H1 (cell line): Measurements from ENCODE around the gene SLC25A52. TPM values are rescaled to one million over a fixed set of nuclear protein-coding genes. Genes with fewer than 3 reads are reported as not detected.

ENCODE experiments used
- CTCF ChIA-PET: fragments of 300-600 bp; sonication (Branson Sonifier 250); formaldehyde crosslinking; loops from one replicate; lab custom pipeline; 2021; ENCODE audit not compliant: partially characterized antibody; lab: Charles Lee
- POLR2A ChIA-PET: fragments of 300-600 bp; sonication (Branson Sonifier 250); formaldehyde crosslinking; loops from one replicate; lab custom pipeline; 2021; ENCODE audit warnings: inconsistent platforms; ENCODE audit not compliant: partially characterized antibody; lab: Charles Lee
- DNase-seq, 2 experiments: peaks; one replicate each; pipeline versions ENCODE4 v3.0.0 to v3.0.0-alpha.2; 2010 to 2022; ENCODE audit warnings: low spot score in 2 of 2, low read depth in 1 of 2, mixed read lengths in 1 of 2
- FAIRE-seq: peaks from 2 replicates; lab custom pipeline; 2011; peaks lifted over from hg19 to GRCh38; lab: Jason Lieb, UNC
- H2AFZ ChIP-seq: 2 replicates; pipeline ENCODE4 v1.8.1; 2012; ENCODE audit warnings: low read length, inconsistent platforms
- H2AK5ac ChIP-seq: 2 replicates; pipeline ENCODE4 v1.6.1; 2013; ENCODE audit warnings: low read depth, low read length
- H2BK120ac ChIP-seq: replicated peaks from 2 replicates; pipeline ENCODE3; 2013; ENCODE audit warnings: low read depth, low read length, inconsistent platforms
- H2BK12ac ChIP-seq: 2 replicates; pipeline ENCODE4 v1.6.1; 2013; ENCODE audit warnings: low read depth, low read length
- H2BK15ac ChIP-seq: 2 replicates; pipeline ENCODE4 v1.6.1; 2013; ENCODE audit warnings: low read length
- H2BK20ac ChIP-seq: 2 replicates; pipeline ENCODE4 v1.6.1; 2013; ENCODE audit warnings: low read length
- H2BK5ac ChIP-seq: 2 replicates; pipeline ENCODE4 v1.6.1; 2013; ENCODE audit warnings: low read depth, low read length
- H3K14ac ChIP-seq: 2 replicates; pipeline ENCODE4 v1.6.1; 2013; ENCODE audit warnings: inconsistent platforms; ENCODE audit not compliant: insufficient read length
- H3K18ac ChIP-seq: 2 replicates; pipeline ENCODE4 v1.6.1; 2013; ENCODE audit warnings: low read length; ENCODE audit errors: extremely low read depth
- H3K23ac ChIP-seq: 2 replicates; pipeline ENCODE4 v1.6.1; 2013; ENCODE audit warnings: inconsistent platforms; ENCODE audit not compliant: insufficient read length
- H3K23me2 ChIP-seq: 2 replicates; pipeline ENCODE4 v1.6.1; 2013; ENCODE audit warnings: low read depth, low read length
- H3K27ac ChIP-seq: 2 replicates; pipeline ENCODE4 v1.6.1; 2011; ENCODE audit warnings: low read depth, low read length, inconsistent platforms
- H3K27me3 ChIP-seq, 4 experiments: replicated peaks in 1 of 4; 1 replicate in 1 of 4; 2 replicates in 3 of 4; pipeline versions ENCODE4 v1.6.1 to v1.8.1; 2011 to 2013; ENCODE audit warnings: low read length in 3 of 4, mild to moderate bottlenecking in 3 of 4, inconsistent platforms in 2 of 4, mixed read lengths in 2 of 4, moderate library complexity in 1 of 4; ENCODE audit not compliant: control insufficient read depth in 3 of 4, insufficient read depth in 3 of 4; ENCODE audit errors: extremely low read depth in 1 of 4
- H3K36me3 ChIP-seq, 4 experiments: 2 replicates each; pipeline versions ENCODE4 v1.6.1 to v1.8.1; 2011 to 2013; ENCODE audit warnings: mild to moderate bottlenecking in 4 of 4, low read length in 3 of 4, moderate library complexity in 2 of 4, control low read depth in 1 of 4, inconsistent platforms in 1 of 4; ENCODE audit not compliant: insufficient read depth in 4 of 4, control insufficient read depth in 2 of 4
- H3K4ac ChIP-seq: replicated peaks from 2 replicates; pipeline ENCODE3; 2013; ENCODE audit warnings: low read length, low read depth, mixed read lengths, inconsistent platforms; ENCODE audit not compliant: insufficient read length
- H3K4me1 ChIP-seq, 4 experiments: replicated peaks in 1 of 4; 1 replicate in 1 of 4; 2 replicates in 3 of 4; pipeline versions ENCODE4 v1.6.1 to v1.8.1; 2011 to 2013; ENCODE audit warnings: low read length in 3 of 4, inconsistent platforms in 2 of 4, mixed read lengths in 1 of 4; ENCODE audit not compliant: insufficient read depth in 4 of 4, control insufficient read depth in 3 of 4
- H3K4me2 ChIP-seq, 2 experiments: 2 replicates each; pipeline versions ENCODE4 v1.6.1 to v1.8.1; 2011 to 2013; ENCODE audit warnings: low read depth in 2 of 2, low read length in 2 of 2, control low read depth in 1 of 2, inconsistent platforms in 1 of 2, mild to moderate bottlenecking in 1 of 2; ENCODE audit not compliant: insufficient read depth in 1 of 2
- H3K4me3 ChIP-seq, 4 experiments: fragments of 200-600, 300-600 bp in 1 of 4; sonication (generic), shearing (Covaris generic), sonication (Bioruptor Twin) in 1 of 4; 2 replicates each; pipeline versions ENCODE4 v1.5.1 to v1.8.1; 2011 to 2016; ENCODE audit warnings: low read length in 4 of 4, low read depth in 3 of 4, control low read depth in 2 of 4, inconsistent platforms in 2 of 4, mild to moderate bottlenecking in 2 of 4, mixed read lengths in 1 of 4, moderate library complexity in 1 of 4; ENCODE audit not compliant: insufficient read depth in 2 of 4; ENCODE audit errors: extremely low read depth in 1 of 4
- H3K56ac ChIP-seq: replicated peaks from 2 replicates; pipeline ENCODE3; 2013; ENCODE audit warnings: low read depth, mild to moderate bottlenecking, mixed read lengths, low read length, inconsistent platforms; ENCODE audit not compliant: insufficient read length
- H3K79me1 ChIP-seq: 2 replicates; pipeline ENCODE4 v1.6.1; 2013; ENCODE audit warnings: low read depth, low read length, control low read depth
- H3K79me2 ChIP-seq, 2 experiments: 2 replicates each; pipeline versions ENCODE4 v1.6.1 to v1.8.1; 2012 to 2013; ENCODE audit warnings: low read length in 2 of 2, mild to moderate bottlenecking in 2 of 2, inconsistent platforms in 1 of 2; ENCODE audit not compliant: insufficient read depth in 2 of 2, control insufficient read depth in 1 of 2
- H3K9ac ChIP-seq, 4 experiments: replicated peaks in 1 of 4; 1 replicate in 1 of 4; 2 replicates in 3 of 4; pipeline versions ENCODE4 v1.6.1 to v1.8.1; 2011 to 2013; ENCODE audit warnings: low read depth in 3 of 4, low read length in 3 of 4, control low read depth in 2 of 4, mild to moderate bottlenecking in 2 of 4, moderate library complexity in 2 of 4, inconsistent platforms in 1 of 4; ENCODE audit errors: extremely low read depth in 1 of 4
- H3K9me3 ChIP-seq, 2 experiments: 2 replicates each; pipeline versions ENCODE4 v1.6.1 to v1.8.1; 2012 to 2013; ENCODE audit warnings: mild to moderate bottlenecking in 2 of 2, moderate library complexity in 2 of 2, control low read depth in 1 of 2, inconsistent platforms in 1 of 2, low read depth in 1 of 2, low read length in 1 of 2, mixed read lengths in 1 of 2; ENCODE audit not compliant: insufficient read depth in 2 of 2
- H4K20me1 ChIP-seq, 2 experiments: replicated peaks in 1 of 2; 2 replicates each; pipeline versions ENCODE3 to v1.8.1; 2011 to 2013; ENCODE audit warnings: inconsistent platforms in 2 of 2, low read length in 2 of 2, mild to moderate bottlenecking in 1 of 2; ENCODE audit not compliant: insufficient read depth in 2 of 2, control insufficient read depth in 1 of 2
- H4K5ac ChIP-seq: 2 replicates; pipeline ENCODE4 v1.6.1; 2013; ENCODE audit warnings: low read length, low read depth, mixed read lengths, inconsistent platforms; ENCODE audit not compliant: insufficient read length
- H4K8ac ChIP-seq: 2 replicates; pipeline ENCODE4 v1.8.0; 2013; ENCODE audit warnings: mild to moderate bottlenecking, moderate library complexity, low read length, inconsistent platforms; ENCODE audit not compliant: insufficient read depth; ENCODE audit errors: extremely low read depth
- H4K91ac ChIP-seq: replicated peaks from 2 replicates; pipeline ENCODE3; 2013; ENCODE audit warnings: low read length, mixed read lengths, inconsistent platforms; ENCODE audit not compliant: insufficient read length
- EP300 ChIP-seq, 2 experiments: IDR thresholded peaks; 1 replicate in 1 of 2; 2 replicates in 1 of 2; pipeline ENCODE4 v1.6.1; 2011 to 2012; ENCODE audit warnings: low read depth in 2 of 2, low read length in 2 of 2, mild to moderate bottlenecking in 2 of 2, borderline replicate concordance in 1 of 2, inconsistent platforms in 1 of 2, moderate library complexity in 1 of 2
- RNF2 ChIP-seq: fragments of 200-900, 300-1000 bp; sonication (generic); IDR thresholded peaks from 2 replicates; pipeline ENCODE4 v1.7.1; 2016; ENCODE audit warnings: borderline replicate concordance, low read depth, mild to moderate bottlenecking, antibody characterized with exemption, low read length; ENCODE audit not compliant: poor library complexity, severe bottlenecking; ENCODE audit errors: missing control alignments
- ZNF274 ChIP-seq: IDR thresholded peaks from 2 replicates; pipeline ENCODE4 v1.7.0; 2012; ENCODE audit warnings: low read length, borderline replicate concordance; ENCODE audit errors: extremely low read depth
- WGBS, 2 experiments: shearing (Covaris generic) in 1 of 2; methylation state at CpG; one replicate each; pipeline versions ENCODE4 v1.1.6 to v1.1.7; 2013 to 2015; ENCODE audit warnings: low lambda C conversion rate in 2 of 2, mixed read lengths in 2 of 2, inconsistent platforms in 1 of 2, low coverage in 1 of 2, missing lambda C conversion rate in 1 of 2; ENCODE audit not compliant: insufficient replicate concordance in 2 of 2, insufficient coverage in 1 of 2, insufficient read length in 1 of 2; ENCODE audit errors: extremely low coverage in 1 of 2, missing lambda C conversion rate in 1 of 2; 5-methylcytosine and 5-hydroxymethylcytosine counted together
- polyA plus RNA-seq, 7 experiments: library from polyadenylated mRNA; depleted of rRNA in 3 of 7; stranded (reverse) in 5 of 7; unstranded in 2 of 7; fragments of >200 nt in 5 of 7; fragments of 200-250 nt in 2 of 7; gene quantifications; 1 replicate in 5 of 7; 2 replicates in 1 of 7; 4 replicates in 1 of 7; pipeline versions ENCODE4 v1.2.1 to v1.2.3, GENCODE V29; 2011 to 2013; ENCODE audit warnings: missing spikeins in 2 of 7, mixed read lengths in 2 of 7
- total RNA-seq: library from RNA; stranded (reverse); fragmentation: NEBNext Ultra II Directional; extraction: Animal tissue kit (Norgen Biotek cat#: 25700); gene quantifications from 2 replicates; pipeline ENCODE4 v1.2.1, GENCODE V29; 2021
- TF ChIP-seq, protein P1 (sequence below): IDR thresholded peaks from 2 replicates; pipeline ENCODE4 v1.6.1; 2011; ENCODE audit warnings: low read depth, mild to moderate bottlenecking, low read length; ENCODE audit not compliant: insufficient read depth

Gene SLC25A52
- total and polyA plus RNA-seq, 2 of the 8 experiments (the other 6 are each of a cell fraction or from before 2014, with no cell fraction given), result not detected

- Histone ChIP-seq H4K5ac (no peak overlapping the region), H2BK120ac (no peak overlapping the region), H3K14ac (no peak overlapping the region), H2BK15ac (no peak overlapping the region), H2BK20ac (no peak overlapping the region), H3K9ac (no peak overlapping the region), H2BK12ac (no peak overlapping the region), H3K36me3 (no peaks in the 10 kb centered on the region), H3K4me1 (no peaks in the 10 kb centered on the region), H3K9me3 (no peaks in the 10 kb centered on the region), H3K27ac (no peak overlapping the region), H3K23me2 (no peaks in the 10 kb centered on the region), H4K20me1 (no peaks in the 10 kb centered on the region), H2AK5ac (no peak overlapping the region), H2BK5ac (no peak overlapping the region), H3K56ac (no peak overlapping the region), H3K27me3 (no peaks in the 10 kb centered on the region), H3K4me3 (no peak overlapping the region), H2AFZ (no peak overlapping the region), H4K91ac (no peak overlapping the region), H3K79me2 (no peaks in the 10 kb centered on the region; a peak in 1 of 4 replicates), H3K79me1 (no peaks in the 10 kb centered on the region), H3K4ac (no peak overlapping the region), H3K18ac (no peak overlapping the region), H4K8ac (no peak overlapping the region), H3K4me2 (no peak overlapping the region), H3K23ac (no peak overlapping the region)
- DNase-seq, result no peak
- ChIA-PET POLR2A (no interaction called here), CTCF (no interaction called here)
- WGBS, 2 experiments, result 92% methylated on average over 3 of the region's 3 CpGs; no CpG with 5 or more reads in 1 of the 2 experiments
- TF ChIP-seq, protein P1, sequence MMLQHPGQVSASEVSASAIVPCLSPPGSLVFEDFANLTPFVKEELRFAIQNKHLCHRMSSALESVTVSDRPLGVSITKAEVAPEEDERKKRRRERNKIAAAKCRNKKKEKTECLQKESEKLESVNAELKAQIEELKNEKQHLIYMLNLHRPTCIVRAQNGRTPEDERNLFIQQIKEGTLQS, result no peak
- TF ChIP-seq RNF2 (no peak), ZNF274 (no peak), EP300 (IDR thresholded peaks at IDR 0.05; ENCODE audit: borderline replicate concordance in 1 of 2, low read depth in 2 of 2, low read length in 2 of 2) (no peak)
- FAIRE-seq, result no peak
These were observed 12.0 kb upstream of the SLC25A52 start for GRCh38 chr18:31772699-31773098.
